Lung microvascular endothelial cell (primary cell): ENCODE data around the gene OR5B2. TPM values are rescaled to one million over a fixed set of nuclear protein-coding genes. Genes with fewer than 3 reads are reported as not detected.
"Not testable (repeated sequence)": the region's sequence is repeated elsewhere in the genome, so short reads cannot be mapped to it uniquely, and the experiment has no call there.

Experiments used
- DNase-seq, 2 donors: peaks; one replicate each; pipeline versions ENCODE4 v3.0.0 to v3.0.0-alpha.2; 2010; ENCODE audit warnings: low read depth in 2 of 2
- total RNA-seq: library from RNA; depleted of rRNA; stranded (reverse); fragments of >200 nt; gene quantifications from 2 replicates; pipeline ENCODE4 v1.2.1, GENCODE V29; 2014

The OR5B2 gene
- not detected in 2 replicates for total RNA-seq

- DNase-seq: no peak
These were observed at the start of gene OR5B2 for GRCh38 chr11:58428021-58428420. Gene OR5B2, minus strand, starts transcription at chr11:58428121. Its CDS starts 4,860 bp downstream, at chr11:58423261.

DNA sequence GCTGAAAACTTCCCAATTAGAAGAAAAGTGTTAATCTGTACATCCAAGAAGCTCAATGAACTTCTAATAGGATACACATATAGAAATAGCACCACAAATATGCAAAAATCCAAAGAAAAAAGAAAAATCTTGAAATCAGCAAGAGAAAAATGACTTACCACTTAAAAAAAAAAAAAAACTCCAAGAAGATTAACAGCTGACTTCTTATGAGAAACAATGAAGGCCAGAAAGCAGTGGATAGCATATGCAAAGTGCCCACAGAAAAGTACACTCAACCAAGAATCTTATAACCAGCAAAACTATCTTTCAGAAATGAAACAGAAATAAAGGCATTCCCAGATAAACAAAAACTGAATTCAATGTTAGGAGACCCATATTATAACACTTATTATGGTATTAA is 44.0 kb upstream of the OR5B2 start:
- no peak for DNase-seq

DNA sequence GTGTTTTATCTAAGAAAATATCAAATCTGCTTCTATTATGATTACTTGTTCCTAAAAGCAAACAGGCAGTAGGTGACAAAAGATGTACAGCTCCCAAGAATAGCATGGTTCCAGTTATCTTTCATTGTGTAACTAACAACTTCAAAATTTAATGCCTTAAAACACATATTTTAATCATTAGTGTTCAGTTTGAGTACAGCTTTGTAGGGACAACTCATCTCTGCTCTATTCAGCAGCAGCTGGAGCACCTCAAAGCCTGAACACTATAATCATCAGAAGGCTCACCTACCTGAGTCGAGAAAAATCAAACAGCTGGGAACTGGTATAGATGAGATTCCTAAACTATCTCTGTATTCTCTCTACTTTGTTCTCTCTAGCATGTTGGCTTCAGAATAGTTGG is 38.4 kb upstream of the OR5B2 start:
- no peak for DNase-seq

DNA sequence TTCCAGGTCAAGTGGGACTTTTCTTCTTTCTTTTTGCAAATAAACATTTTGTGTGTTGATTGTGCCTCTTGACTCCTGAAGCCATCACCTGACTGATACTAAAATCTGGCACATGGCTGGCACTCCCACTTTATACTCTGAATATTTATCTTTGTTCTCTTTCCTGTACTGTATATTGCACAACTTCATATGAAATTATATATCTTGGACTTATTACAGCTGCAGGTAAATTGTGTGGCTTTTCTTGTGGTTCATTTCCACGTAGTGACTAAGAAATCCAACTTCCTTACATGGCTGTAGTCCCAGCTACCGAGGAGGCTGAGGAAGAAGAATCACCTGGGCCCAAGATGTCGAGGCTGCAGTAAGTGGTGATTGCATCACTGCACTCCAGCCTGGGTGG is 37.8 kb upstream of the OR5B2 start:
- DNase-seq: no peak

DNA sequence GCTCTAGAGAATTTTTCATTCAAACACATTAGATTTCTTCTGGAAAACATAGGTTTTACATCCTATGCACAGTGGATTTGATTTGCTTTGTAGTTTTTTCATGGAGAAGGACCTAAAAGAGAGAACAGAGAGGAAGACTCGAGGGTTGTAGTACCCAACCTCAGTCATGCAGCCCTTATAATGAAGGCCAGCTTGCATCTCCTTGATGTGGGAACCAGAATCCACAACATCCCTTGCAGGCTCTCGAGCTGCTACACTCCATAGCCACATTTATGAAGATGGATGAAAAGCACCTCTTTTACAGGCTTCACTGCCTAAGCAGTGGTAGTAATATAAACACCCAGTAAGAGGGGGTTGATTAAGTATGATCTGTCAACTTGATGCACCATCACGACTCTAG is 23.7 kb upstream of the OR5B2 start:
- no peak for DNase-seq

GRCh38 chr11:58446294-58446693 is 18.4 kb upstream of the OR5B2 start:
- no peak for DNase-seq

DNA sequence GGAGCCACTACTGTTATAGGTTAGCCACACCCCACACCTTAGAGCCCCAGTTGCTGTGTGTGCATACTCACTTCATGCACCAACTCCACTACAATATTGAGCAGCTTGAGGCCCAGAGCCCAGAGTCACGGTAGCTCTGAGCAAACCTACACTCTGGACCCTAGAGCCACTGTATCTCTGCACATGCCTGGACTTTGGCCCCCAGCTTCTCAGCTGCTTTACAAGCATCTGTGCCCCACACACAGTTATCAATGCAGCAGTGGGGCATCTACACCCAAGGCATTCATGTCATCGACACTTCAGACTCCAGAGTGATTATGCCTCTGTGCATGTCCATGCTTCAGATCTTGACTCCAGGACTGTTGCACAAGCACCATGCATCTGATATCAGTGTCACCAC is 16.4 kb upstream of the OR5B2 start:
- no peak for DNase-seq

GRCh38 chr11:58442136-58442535 is 14.2 kb upstream of the OR5B2 start, which contains the start of gene OR5B12:
Gene OR5B12, minus strand, starts transcription at chr11:58442236. Its CDS starts 2,085 bp downstream, at chr11:58440151.
- no peak for DNase-seq

DNA sequence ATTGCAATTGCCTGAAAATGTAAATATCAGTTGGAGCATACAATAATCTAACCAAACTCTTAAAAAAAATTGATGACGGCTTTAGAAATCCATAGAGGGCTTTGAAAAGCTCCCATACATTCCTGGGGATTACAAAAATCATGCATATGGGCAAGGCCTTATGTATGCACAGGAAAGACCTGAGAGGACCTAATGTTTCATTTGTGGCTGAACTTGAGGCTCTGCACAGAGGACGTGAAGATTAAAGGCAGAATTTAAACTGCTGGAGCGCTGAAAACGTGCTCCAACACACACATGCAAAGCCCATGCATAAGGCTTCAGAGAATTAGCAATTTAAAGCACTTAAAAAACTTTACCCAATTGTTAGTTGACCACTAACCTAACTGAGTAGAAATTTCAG is 10.6 kb upstream of the OR5B2 start:
- DNase-seq: no peak

DNA sequence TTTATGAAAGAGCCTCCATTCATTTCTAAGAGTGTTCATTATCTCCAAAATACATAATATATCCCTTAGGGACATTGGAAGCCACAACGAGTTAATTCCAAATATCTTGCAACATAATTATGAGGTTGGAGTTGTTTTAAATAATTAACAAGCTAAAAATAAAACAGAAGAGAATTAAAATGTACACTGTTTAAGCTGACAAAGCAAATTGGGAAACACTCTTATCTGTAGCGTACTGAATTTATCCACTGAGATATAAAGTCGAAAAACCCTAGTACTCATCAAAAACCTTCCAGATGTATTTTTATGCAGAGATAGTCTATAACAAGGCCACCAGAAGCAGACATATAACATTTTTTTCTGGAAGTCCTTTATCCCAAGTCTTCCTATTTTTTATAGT is 6.3 kb upstream of the OR5B2 start:
- DNase-seq: no peak

DNA sequence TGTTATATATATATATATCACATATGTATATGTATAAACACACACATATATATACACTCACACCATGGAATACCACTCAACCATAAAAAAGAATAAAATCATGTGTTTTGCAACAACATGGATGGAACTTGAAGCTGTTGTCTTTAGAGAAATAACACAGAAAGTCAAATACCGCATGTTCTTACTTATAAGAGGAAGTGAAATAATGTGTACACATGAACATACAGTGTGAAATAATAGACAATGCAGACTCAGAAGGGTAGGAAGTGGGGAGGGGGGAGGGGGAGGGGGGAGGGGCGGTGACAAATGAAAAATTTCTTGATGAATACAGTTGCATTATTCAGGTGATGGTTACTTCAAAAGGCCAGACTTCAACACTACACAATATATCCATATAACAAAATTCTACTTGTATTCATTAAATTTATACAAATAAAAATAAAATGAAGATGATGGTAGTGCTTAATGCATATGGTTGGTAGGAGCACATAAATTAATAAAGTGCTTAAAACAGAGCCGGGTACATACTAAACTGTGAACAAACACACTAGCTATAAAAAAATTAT is 5.8 kb upstream of the OR5B2 start:
- DNase-seq: no peak

DNA sequence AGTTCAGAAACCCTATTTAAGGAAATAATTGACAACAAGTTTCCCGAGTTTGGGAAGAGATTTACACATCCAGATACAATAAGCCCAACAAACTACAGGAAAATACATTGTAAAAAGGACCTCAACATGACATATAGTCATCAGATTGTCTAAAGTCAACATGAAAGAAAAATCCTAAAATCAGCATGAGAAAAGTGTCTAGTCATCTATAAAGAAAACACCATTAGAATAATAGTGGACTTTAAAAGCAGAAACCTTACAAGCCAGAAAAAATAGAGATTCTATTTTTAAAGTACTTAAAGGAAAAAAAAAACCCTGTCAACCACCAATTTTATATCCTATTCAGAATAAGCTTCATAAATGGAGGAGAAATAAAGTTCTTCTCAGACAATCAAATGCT is 1.4 kb upstream of the OR5B2 start:
- no peak for DNase-seq

DNA sequence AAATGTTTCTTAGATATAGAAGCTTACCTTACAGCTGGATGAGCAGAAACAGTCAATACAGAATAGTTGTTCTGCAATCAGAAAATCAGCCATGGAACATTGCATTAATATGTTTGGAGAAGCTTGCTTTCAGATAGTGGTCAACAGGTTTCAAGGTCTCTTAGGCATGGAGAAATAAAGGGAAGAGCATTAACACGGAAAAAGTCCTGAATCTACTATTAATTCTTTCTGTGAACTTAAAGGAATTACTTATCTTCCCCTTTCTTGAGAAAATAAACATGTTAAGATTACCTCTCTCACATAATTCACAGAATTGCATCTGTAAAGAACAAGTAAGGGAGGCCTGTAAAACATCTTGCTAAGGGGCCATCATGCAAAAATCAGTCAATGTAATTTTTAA is 21.1 kb downstream of the OR5B2 start, which contains the start of gene OR5B3:
Gene OR5B3 (minus strand): TSS at position 101 of the 400 bp plus-strand sequence. CDS start 3,465 bp downstream, outside the sequence.
- DNase-seq: no peak

GRCh38 chr11:58399622-58400021 is 28.3 kb downstream of the OR5B2 start:
- DNase-seq: not testable (repeated sequence)

- DNase-seq: peak in 1 of 2 donors; percentile 8
These were observed 32.3 kb downstream of the OR5B2 start for GRCh38 chr11:58395581-58395980.

DNA sequence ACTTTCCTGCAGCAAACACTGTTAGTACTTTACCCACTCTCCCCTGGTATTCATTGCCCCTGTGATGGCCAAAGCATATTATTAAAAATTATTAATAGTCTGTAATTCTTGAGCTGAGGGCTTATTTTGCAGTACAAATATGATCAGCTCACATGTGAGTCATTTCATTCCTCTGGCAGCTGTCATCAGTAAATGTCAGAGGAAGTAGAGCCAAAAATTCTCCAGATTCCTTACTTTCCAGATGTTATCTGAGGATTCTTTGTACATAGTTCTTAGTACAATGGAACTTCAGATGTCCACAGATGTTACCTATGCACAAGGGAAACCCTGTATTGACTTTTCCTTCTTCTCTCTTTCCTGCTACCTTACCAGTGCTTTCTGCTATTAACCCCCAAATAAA is 33.7 kb downstream of the OR5B2 start:
- peak; percentile 55 to 84 for DNase-seq

DNA sequence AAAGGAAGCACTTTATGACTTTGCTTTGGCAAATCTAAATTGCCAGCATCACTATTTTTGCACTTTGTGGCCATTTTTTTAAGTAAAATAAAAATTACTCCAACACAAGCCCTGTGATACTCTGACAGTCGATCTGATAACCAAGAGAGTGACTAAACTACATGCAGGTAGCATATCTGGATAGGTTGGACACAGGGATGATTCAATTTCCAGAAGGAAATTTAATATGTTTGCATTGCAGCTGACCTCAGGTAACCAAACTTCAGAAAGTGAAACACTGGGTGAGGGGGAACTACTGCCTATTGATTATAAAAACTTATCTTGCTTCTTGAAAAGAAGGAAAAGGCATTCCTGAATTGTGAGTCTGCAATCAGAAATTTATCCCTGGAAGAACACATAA is 35.2 kb downstream of the OR5B2 start:
- no peak for DNase-seq

- DNase-seq: no peak
These were observed 36.0 kb downstream of the OR5B2 start for GRCh38 chr11:58391879-58392278.

GRCh38 chr11:58390551-58391063 is 37.3 kb downstream of the OR5B2 start:
- no peak for DNase-seq
